GM13977 (cell line): Measurements from ENCODE around the gene RAB3D.

Experiments
- DNase-seq: peaks from one replicate; pipeline ENCODE4 v3.0.0; 2012; ENCODE audit warnings: low spot score
- in situ Hi-C: fragments of 300-500 bp; cut with MboI; formaldehyde crosslinking; loops from one replicate; pipeline ENCODE4 v1.12.0; 2022; ENCODE audit warnings: low sequenced_read_pairs, low pct_unique_long_range_greater_than_20kb, mixed read lengths, inconsistent platforms; ENCODE audit not compliant: unreplicated experiment
- TF ChIP-seq, protein P1 (sequence below): IDR thresholded peaks from 2 replicates; pipeline ENCODE4 v1.5.1; 2012; ENCODE audit warnings: mild to moderate bottlenecking, control low read depth; ENCODE audit not compliant: insufficient read depth; ENCODE audit errors: extremely low read depth, missing control alignments

RAB3D gene

DNA sequence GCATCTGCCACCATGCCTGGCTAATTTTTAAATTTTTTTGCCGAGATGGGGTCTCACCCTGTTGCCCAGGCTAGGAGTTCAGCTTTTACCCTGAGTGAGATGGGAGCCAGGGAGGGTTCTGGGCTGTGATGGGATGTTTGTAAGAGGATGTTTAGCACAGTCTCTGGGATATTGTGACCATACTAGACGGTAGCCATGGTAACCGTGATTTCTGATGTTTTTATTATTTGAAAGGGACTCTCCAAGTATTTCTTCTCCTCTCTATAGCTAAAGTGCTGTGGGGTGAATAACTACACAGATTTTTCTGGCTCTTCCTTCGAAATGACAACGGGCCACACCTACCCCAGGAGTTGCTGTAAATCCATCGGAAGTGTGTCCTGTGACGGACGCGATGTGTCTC is 33.1 kb downstream of the RAB3D start:
- in situ Hi-C loops = no loop called here
- no peak for DNase-seq
- TF ChIP-seq, protein P1, sequence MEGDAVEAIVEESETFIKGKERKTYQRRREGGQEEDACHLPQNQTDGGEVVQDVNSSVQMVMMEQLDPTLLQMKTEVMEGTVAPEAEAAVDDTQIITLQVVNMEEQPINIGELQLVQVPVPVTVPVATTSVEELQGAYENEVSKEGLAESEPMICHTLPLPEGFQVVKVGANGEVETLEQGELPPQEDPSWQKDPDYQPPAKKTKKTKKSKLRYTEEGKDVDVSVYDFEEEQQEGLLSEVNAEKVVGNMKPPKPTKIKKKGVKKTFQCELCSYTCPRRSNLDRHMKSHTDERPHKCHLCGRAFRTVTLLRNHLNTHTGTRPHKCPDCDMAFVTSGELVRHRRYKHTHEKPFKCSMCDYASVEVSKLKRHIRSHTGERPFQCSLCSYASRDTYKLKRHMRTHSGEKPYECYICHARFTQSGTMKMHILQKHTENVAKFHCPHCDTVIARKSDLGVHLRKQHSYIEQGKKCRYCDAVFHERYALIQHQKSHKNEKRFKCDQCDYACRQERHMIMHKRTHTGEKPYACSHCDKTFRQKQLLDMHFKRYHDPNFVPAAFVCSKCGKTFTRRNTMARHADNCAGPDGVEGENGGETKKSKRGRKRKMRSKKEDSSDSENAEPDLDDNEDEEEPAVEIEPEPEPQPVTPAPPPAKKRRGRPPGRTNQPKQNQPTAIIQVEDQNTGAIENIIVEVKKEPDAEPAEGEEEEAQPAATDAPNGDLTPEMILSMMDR = no peak

DNA sequence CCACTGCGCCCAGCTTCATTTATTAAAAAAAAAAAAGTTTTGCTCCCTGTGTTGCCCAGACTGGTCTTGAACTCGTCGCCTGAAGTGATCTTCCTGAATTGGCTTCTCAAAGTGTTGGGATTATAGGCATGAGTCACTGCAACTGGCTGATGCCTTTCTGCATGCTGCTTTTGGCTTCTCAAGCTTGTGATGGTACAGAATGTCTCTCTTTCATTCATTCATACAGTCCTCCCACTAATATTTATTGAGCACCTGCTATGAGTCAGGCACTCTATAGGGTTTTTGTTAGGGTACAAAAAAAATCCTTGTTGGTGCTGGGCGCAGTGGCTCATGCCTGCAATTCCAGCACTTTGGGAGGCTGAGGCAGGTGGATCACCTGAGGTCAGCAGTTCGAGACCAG is 34.5 kb downstream of the RAB3D start:
- no peak for DNase-seq
- TF ChIP-seq, protein P1 = no peak
- in situ Hi-C loops = no loop called here

GRCh38 chr19:11300811-11301120 is 38.7 kb downstream of the RAB3D start:
- DNase-seq = no peak
- in situ Hi-C loops = no loop called here
- TF ChIP-seq, protein P1 = no peak

GRCh38 chr19:11299946-11300810 is 39.3 kb downstream of the RAB3D start:
- in situ Hi-C loops = no loop called here
- TF ChIP-seq, protein P1 = no peak
- DNase-seq = no peak

DNA sequence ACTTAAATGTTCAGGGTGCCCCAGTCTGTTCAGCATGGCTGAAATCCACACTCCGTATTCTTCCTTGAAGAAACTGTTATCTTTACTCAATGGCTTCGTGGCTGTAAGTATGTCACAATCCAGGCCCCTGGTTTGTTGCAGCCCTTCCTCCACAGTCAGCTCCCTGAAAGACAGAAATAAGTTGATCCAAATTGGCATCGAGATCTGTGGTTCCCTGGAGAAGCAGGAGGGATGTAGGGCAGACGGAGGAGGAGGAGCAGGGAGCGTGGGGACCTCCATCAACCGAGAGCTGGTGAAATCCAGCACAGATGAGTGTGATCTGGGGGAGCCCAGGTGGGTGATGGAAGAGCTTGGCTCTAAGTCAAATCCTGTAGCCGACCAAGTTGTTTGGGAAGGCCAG is 43.2 kb downstream of the RAB3D start:
- no peak for DNase-seq
- in situ Hi-C loops = no loop called here
- TF ChIP-seq, protein P1 = no peak

DNA sequence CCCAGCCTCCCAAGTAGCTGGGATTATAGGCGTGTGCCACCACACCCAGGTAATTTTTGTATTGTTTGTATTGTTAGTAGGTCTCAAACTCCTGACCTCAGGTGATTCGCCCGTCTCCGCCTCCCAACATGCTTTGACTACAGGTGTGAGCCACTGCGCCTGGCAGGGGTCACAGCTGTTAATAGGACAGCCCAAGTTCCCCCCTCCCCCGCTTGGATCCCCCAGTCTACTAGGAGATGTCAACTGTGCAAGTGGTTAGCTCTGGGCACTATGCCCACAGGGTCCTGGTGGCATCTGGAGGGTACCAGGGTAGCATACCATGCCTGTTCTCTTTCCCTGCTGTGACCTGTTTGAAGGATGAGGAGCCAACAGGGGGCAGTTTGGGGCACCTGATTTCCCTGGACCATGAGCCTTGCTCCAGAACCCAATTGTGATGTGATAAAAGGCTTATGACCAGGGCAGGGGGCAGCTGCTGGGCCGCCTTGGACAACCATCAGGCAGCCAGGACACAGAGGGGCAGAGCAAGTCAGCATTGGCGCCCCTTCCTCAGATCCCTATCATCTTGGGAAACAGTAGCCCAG is 43.7 kb downstream of the RAB3D start, which contains the start of gene TSPAN16:
Gene TSPAN16, plus strand, starts transcription at position 496 of the 581 bp plus-strand sequence. CDS start 138 bp downstream, outside the sequence.
- in situ Hi-C loops = no loop called here
- no peak for DNase-seq
- TF ChIP-seq, protein P1 = no peak
